H1 (cell line): Measurements from ENCODE around the gene PLD2. TPM values are rescaled to one million over a fixed set of nuclear protein-coding genes. Genes with fewer than 3 reads are reported as not detected.

Experiments
- CTCF ChIA-PET: fragments of 300-600 bp; sonication (Branson Sonifier 250); formaldehyde crosslinking; loops from one replicate; lab custom pipeline; 2021; ENCODE audit not compliant: partially characterized antibody; lab: Charles Lee
- POLR2A ChIA-PET: fragments of 300-600 bp; sonication (Branson Sonifier 250); formaldehyde crosslinking; loops from one replicate; lab custom pipeline; 2021; ENCODE audit warnings: inconsistent platforms; ENCODE audit not compliant: partially characterized antibody; lab: Charles Lee
- DNase-seq, 2 experiments: peaks; one replicate each; pipeline versions ENCODE4 v3.0.0 to v3.0.0-alpha.2; 2010 to 2022; ENCODE audit warnings: low spot score in 2 of 2, low read depth in 1 of 2, mixed read lengths in 1 of 2
- FAIRE-seq: peaks from 2 replicates; lab custom pipeline; 2011; peaks lifted over from hg19 to GRCh38; lab: Jason Lieb, UNC
- H2AFZ ChIP-seq: 2 replicates; pipeline ENCODE4 v1.8.1; 2012; ENCODE audit warnings: low read length, inconsistent platforms
- H2AK5ac ChIP-seq: 2 replicates; pipeline ENCODE4 v1.6.1; 2013; ENCODE audit warnings: low read depth, low read length
- H2BK120ac ChIP-seq: replicated peaks from 2 replicates; pipeline ENCODE3; 2013; ENCODE audit warnings: low read depth, low read length, inconsistent platforms
- H2BK12ac ChIP-seq: 2 replicates; pipeline ENCODE4 v1.6.1; 2013; ENCODE audit warnings: low read depth, low read length
- H2BK15ac ChIP-seq: 2 replicates; pipeline ENCODE4 v1.6.1; 2013; ENCODE audit warnings: low read length
- H2BK20ac ChIP-seq: 2 replicates; pipeline ENCODE4 v1.6.1; 2013; ENCODE audit warnings: low read length
- H2BK5ac ChIP-seq: 2 replicates; pipeline ENCODE4 v1.6.1; 2013; ENCODE audit warnings: low read depth, low read length
- H3K14ac ChIP-seq: 2 replicates; pipeline ENCODE4 v1.6.1; 2013; ENCODE audit warnings: inconsistent platforms; ENCODE audit not compliant: insufficient read length
- H3K18ac ChIP-seq: 2 replicates; pipeline ENCODE4 v1.6.1; 2013; ENCODE audit warnings: low read length; ENCODE audit errors: extremely low read depth
- H3K23ac ChIP-seq: 2 replicates; pipeline ENCODE4 v1.6.1; 2013; ENCODE audit warnings: inconsistent platforms; ENCODE audit not compliant: insufficient read length
- H3K23me2 ChIP-seq: 2 replicates; pipeline ENCODE4 v1.6.1; 2013; ENCODE audit warnings: low read depth, low read length
- H3K27ac ChIP-seq: 2 replicates; pipeline ENCODE4 v1.6.1; 2011; ENCODE audit warnings: low read depth, low read length, inconsistent platforms
- H3K27me3 ChIP-seq, 4 experiments: replicated peaks in 1 of 4; 1 replicate in 1 of 4; 2 replicates in 3 of 4; pipeline versions ENCODE4 v1.6.1 to v1.8.1; 2011 to 2013; ENCODE audit warnings: low read length in 3 of 4, mild to moderate bottlenecking in 3 of 4, inconsistent platforms in 2 of 4, mixed read lengths in 2 of 4, moderate library complexity in 1 of 4; ENCODE audit not compliant: control insufficient read depth in 3 of 4, insufficient read depth in 3 of 4; ENCODE audit errors: extremely low read depth in 1 of 4
- H3K36me3 ChIP-seq, 4 experiments: 2 replicates each; pipeline versions ENCODE4 v1.6.1 to v1.8.1; 2011 to 2013; ENCODE audit warnings: mild to moderate bottlenecking in 4 of 4, low read length in 3 of 4, moderate library complexity in 2 of 4, control low read depth in 1 of 4, inconsistent platforms in 1 of 4; ENCODE audit not compliant: insufficient read depth in 4 of 4, control insufficient read depth in 2 of 4
- H3K4ac ChIP-seq: replicated peaks from 2 replicates; pipeline ENCODE3; 2013; ENCODE audit warnings: low read length, low read depth, mixed read lengths, inconsistent platforms; ENCODE audit not compliant: insufficient read length
- H3K4me1 ChIP-seq, 4 experiments: replicated peaks in 1 of 4; 1 replicate in 1 of 4; 2 replicates in 3 of 4; pipeline versions ENCODE4 v1.6.1 to v1.8.1; 2011 to 2013; ENCODE audit warnings: low read length in 3 of 4, inconsistent platforms in 2 of 4, mixed read lengths in 1 of 4; ENCODE audit not compliant: insufficient read depth in 4 of 4, control insufficient read depth in 3 of 4
- H3K4me2 ChIP-seq, 2 experiments: 2 replicates each; pipeline versions ENCODE4 v1.6.1 to v1.8.1; 2011 to 2013; ENCODE audit warnings: low read depth in 2 of 2, low read length in 2 of 2, control low read depth in 1 of 2, inconsistent platforms in 1 of 2, mild to moderate bottlenecking in 1 of 2; ENCODE audit not compliant: insufficient read depth in 1 of 2
- H3K4me3 ChIP-seq, 4 experiments: fragments of 200-600, 300-600 bp in 1 of 4; sonication (generic), shearing (Covaris generic), sonication (Bioruptor Twin) in 1 of 4; 2 replicates each; pipeline versions ENCODE4 v1.5.1 to v1.8.1; 2011 to 2016; ENCODE audit warnings: low read length in 4 of 4, low read depth in 3 of 4, control low read depth in 2 of 4, inconsistent platforms in 2 of 4, mild to moderate bottlenecking in 2 of 4, mixed read lengths in 1 of 4, moderate library complexity in 1 of 4; ENCODE audit not compliant: insufficient read depth in 2 of 4; ENCODE audit errors: extremely low read depth in 1 of 4
- H3K56ac ChIP-seq: replicated peaks from 2 replicates; pipeline ENCODE3; 2013; ENCODE audit warnings: low read depth, mild to moderate bottlenecking, mixed read lengths, low read length, inconsistent platforms; ENCODE audit not compliant: insufficient read length
- H3K79me1 ChIP-seq: 2 replicates; pipeline ENCODE4 v1.6.1; 2013; ENCODE audit warnings: low read depth, low read length, control low read depth
- H3K79me2 ChIP-seq, 2 experiments: 2 replicates each; pipeline versions ENCODE4 v1.6.1 to v1.8.1; 2012 to 2013; ENCODE audit warnings: low read length in 2 of 2, mild to moderate bottlenecking in 2 of 2, inconsistent platforms in 1 of 2; ENCODE audit not compliant: insufficient read depth in 2 of 2, control insufficient read depth in 1 of 2
- H3K9ac ChIP-seq, 4 experiments: replicated peaks in 1 of 4; 1 replicate in 1 of 4; 2 replicates in 3 of 4; pipeline versions ENCODE4 v1.6.1 to v1.8.1; 2011 to 2013; ENCODE audit warnings: low read depth in 3 of 4, low read length in 3 of 4, control low read depth in 2 of 4, mild to moderate bottlenecking in 2 of 4, moderate library complexity in 2 of 4, inconsistent platforms in 1 of 4; ENCODE audit errors: extremely low read depth in 1 of 4
- H3K9me3 ChIP-seq, 2 experiments: 2 replicates each; pipeline versions ENCODE4 v1.6.1 to v1.8.1; 2012 to 2013; ENCODE audit warnings: mild to moderate bottlenecking in 2 of 2, moderate library complexity in 2 of 2, control low read depth in 1 of 2, inconsistent platforms in 1 of 2, low read depth in 1 of 2, low read length in 1 of 2, mixed read lengths in 1 of 2; ENCODE audit not compliant: insufficient read depth in 2 of 2
- H4K20me1 ChIP-seq, 2 experiments: replicated peaks in 1 of 2; 2 replicates each; pipeline versions ENCODE3 to v1.8.1; 2011 to 2013; ENCODE audit warnings: inconsistent platforms in 2 of 2, low read length in 2 of 2, mild to moderate bottlenecking in 1 of 2; ENCODE audit not compliant: insufficient read depth in 2 of 2, control insufficient read depth in 1 of 2
- H4K5ac ChIP-seq: 2 replicates; pipeline ENCODE4 v1.6.1; 2013; ENCODE audit warnings: low read length, low read depth, mixed read lengths, inconsistent platforms; ENCODE audit not compliant: insufficient read length
- H4K8ac ChIP-seq: 2 replicates; pipeline ENCODE4 v1.8.0; 2013; ENCODE audit warnings: mild to moderate bottlenecking, moderate library complexity, low read length, inconsistent platforms; ENCODE audit not compliant: insufficient read depth; ENCODE audit errors: extremely low read depth
- H4K91ac ChIP-seq: replicated peaks from 2 replicates; pipeline ENCODE3; 2013; ENCODE audit warnings: low read length, mixed read lengths, inconsistent platforms; ENCODE audit not compliant: insufficient read length
- ASH2L ChIP-seq: fragments of 200-600, 300-600 bp; sonication (generic); IDR thresholded peaks from one replicate; pipeline ENCODE4 v1.7.1; 2017; ENCODE audit warnings: low read length
- BCL11A ChIP-seq, 2 experiments: IDR thresholded peaks; one replicate each; pipeline ENCODE4 v1.6.1; 2011; ENCODE audit warnings: low read depth in 2 of 2, low read length in 2 of 2, mild to moderate bottlenecking in 2 of 2
- BRCA1 ChIP-seq: IDR thresholded peaks from 2 replicates; pipeline ENCODE4 v1.6.1; 2012; ENCODE audit warnings: low read depth, low read length, improper control_type of control experiment
- CBX5 ChIP-seq: fragments of 300-800, 300-1000 bp; sonication (generic); IDR thresholded peaks from 2 replicates; pipeline ENCODE4 v1.7.1; 2016; ENCODE audit warnings: antibody characterized with exemption, low read length, low read depth
- CREB1 ChIP-seq: IDR thresholded peaks from 2 replicates; pipeline ENCODE4 v1.6.1; 2012; ENCODE audit warnings: inconsistent platforms
- FOSL1 ChIP-seq: IDR thresholded peaks from 2 replicates; pipeline ENCODE4 v1.6.1; 2011; ENCODE audit warnings: mild to moderate bottlenecking, low read depth, low read length, moderate library complexity; ENCODE audit not compliant: insufficient read depth
- HDAC6 ChIP-seq: IDR thresholded peaks from one replicate; pipeline ENCODE4 v1.7.1; 2012; ENCODE audit warnings: low read depth, mild to moderate bottlenecking, inconsistent platforms, low read length, moderate library complexity
- KDM5A ChIP-seq: fragments of 200-600 bp; IDR thresholded peaks from 2 replicates; pipeline ENCODE4 v1.7.1; 2012; ENCODE audit warnings: mild to moderate bottlenecking, low read length, inconsistent platforms, mixed read lengths
- PHF8 ChIP-seq: fragments of 200-600 bp; sonication (generic); conservative IDR thresholded peaks from 2 replicates; pipeline ENCODE4 v1.7.1; 2012; ENCODE audit warnings: low read depth, mild to moderate bottlenecking, inconsistent platforms, low read length, moderate library complexity
- SUZ12 ChIP-seq: fragments of 200-600 bp; sonication (generic); IDR thresholded peaks from 2 replicates; pipeline ENCODE4 v1.6.1; 2012; ENCODE audit warnings: mild to moderate bottlenecking, inconsistent platforms, low read length, moderate library complexity, mixed read lengths
- TAF7 ChIP-seq: optimal IDR thresholded peaks from 2 replicates; pipeline ENCODE3; 2011; ENCODE audit warnings: low read depth, mild to moderate bottlenecking, inconsistent platforms, low read length, moderate library complexity, borderline replicate concordance
- YY1 ChIP-seq: IDR thresholded peaks from 2 replicates; pipeline ENCODE4 v1.6.1; 2011; ENCODE audit warnings: low read depth, mild to moderate bottlenecking, low read length
- WGBS, 2 experiments: shearing (Covaris generic) in 1 of 2; methylation state at CpG; one replicate each; pipeline versions ENCODE4 v1.1.6 to v1.1.7; 2013 to 2015; ENCODE audit warnings: low lambda C conversion rate in 2 of 2, mixed read lengths in 2 of 2, inconsistent platforms in 1 of 2, low coverage in 1 of 2, missing lambda C conversion rate in 1 of 2; ENCODE audit not compliant: insufficient replicate concordance in 2 of 2, insufficient coverage in 1 of 2, insufficient read length in 1 of 2; ENCODE audit errors: extremely low coverage in 1 of 2, missing lambda C conversion rate in 1 of 2; 5-methylcytosine and 5-hydroxymethylcytosine counted together
- polyA plus RNA-seq, 7 experiments: library from polyadenylated mRNA; depleted of rRNA in 3 of 7; stranded (reverse) in 5 of 7; unstranded in 2 of 7; fragments of >200 nt in 5 of 7; fragments of 200-250 nt in 2 of 7; gene quantifications; 1 replicate in 5 of 7; 2 replicates in 1 of 7; 4 replicates in 1 of 7; pipeline versions ENCODE4 v1.2.1 to v1.2.3, GENCODE V29; 2011 to 2013; ENCODE audit warnings: missing spikeins in 2 of 7, mixed read lengths in 2 of 7
- total RNA-seq: library from RNA; stranded (reverse); fragmentation: NEBNext Ultra II Directional; extraction: Animal tissue kit (Norgen Biotek cat#: 25700); gene quantifications from 2 replicates; pipeline ENCODE4 v1.2.1, GENCODE V29; 2021
- TF ChIP-seq, protein P1 (sequence below): IDR thresholded peaks from 2 replicates; pipeline ENCODE4 v1.6.1; 2012; ENCODE audit warnings: low read length, inconsistent platforms

The PLD2 gene
- total and polyA plus RNA-seq, 2 of the 8 experiments (the other 6 are each of a cell fraction or from before 2014, with no cell fraction given), result 44.3 to 48.4 TPM

DNA sequence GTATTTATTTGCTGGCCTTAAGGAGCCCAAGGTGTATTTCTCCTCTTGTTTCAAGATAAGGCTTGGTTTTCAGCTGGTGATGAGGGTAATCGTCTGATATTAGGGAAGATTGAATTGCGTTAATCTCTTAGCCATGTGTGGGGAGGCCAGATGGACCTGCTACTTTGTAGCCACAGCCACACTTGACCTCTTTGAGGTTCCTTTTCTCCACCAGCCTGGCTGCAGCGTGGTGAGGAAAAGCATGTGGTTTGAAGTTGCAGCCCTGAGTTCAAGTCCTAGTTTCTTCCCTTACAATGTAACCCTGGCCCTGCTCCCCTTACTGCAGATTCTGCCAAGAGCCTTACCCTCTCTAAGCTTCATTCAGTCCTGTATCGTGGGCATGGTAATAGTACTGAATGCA lies 29.3 kb downstream of the PLD2 start:
- Histone ChIP-seq H3K36me3 (peaks cover 0 to 7% (median under 1%) of the 10 kb centered on the region in 4 experiments; a peak in 1 of 8 replicates), H2BK12ac (no peak overlapping the region), H4K91ac (no peak overlapping the region), H2BK120ac (no peak overlapping the region), H4K20me1 (peaks cover 0 to 5% of the 10 kb centered on the region in 2 experiments), H2BK5ac (no peak overlapping the region), H3K79me1 (peaks cover 6% of the 10 kb centered on the region), H3K9me3 (no peaks in the 10 kb centered on the region), H2AK5ac (no peak overlapping the region), H3K18ac (no peak overlapping the region), H3K9ac (no peak overlapping the region), H3K4me3 (no peak overlapping the region), H4K5ac (no peak overlapping the region), H3K56ac (no peak overlapping the region), H3K14ac (no peak overlapping the region), H3K4ac (no peak overlapping the region), H2BK15ac (no peak overlapping the region), H3K27ac (no peak overlapping the region; the same call in 1 of the 2 replicates), H2BK20ac (no peak overlapping the region), H4K8ac (no peak overlapping the region), H3K4me2 (no peak overlapping the region), H3K4me1 (peaks cover 0 to 11% (median 7%) of the 10 kb centered on the region in 4 experiments; a peak in 6 of 7 replicates), H3K27me3 (no peaks in the 10 kb centered on the region), H2AFZ (no peak overlapping the region), H3K79me2 (peaks cover 0 to 71% of the 10 kb centered on the region in 2 experiments; a peak in 3 of 4 replicates), H3K23ac (no peak overlapping the region), H3K23me2 (peaks cover 6% of the 10 kb centered on the region)
- POLR2A ChIA-PET, result interaction anchor here (1.0 to 2.0 kb wide), 3 partner anchors 10 to 131 kb away, joined by 4 to 6 read pairs (median 4); partner anchors contain the start of gene SPAG7
- DNase-seq (no peak), FAIRE-seq (no peak)
- CTCF ChIA-PET, result interaction anchor here (0.6 to 2.6 kb wide), 5 partner anchors 24 to 62 kb away, joined by 3 to 10 read pairs (median 3); no protein-coding TSS in a partner anchor
- WGBS, 2 experiments, result 85% methylated on average over 4 of the region's 4 CpGs; no CpG with 5 or more reads in 1 of the 2 experiments
- TF ChIP-seq BRCA1 (no peak), CREB1 (no peak), SUZ12 (no peak), PHF8 (no peak), HDAC6 (no peak), BCL11A (IDR thresholded peaks at IDR 0.05; ENCODE audit: low read depth in 2 of 2, low read length in 2 of 2) (no peak), CBX5 (no peak), FOSL1 (no peak), KDM5A (no peak), ASH2L (no peak), TAF7 (no peak), YY1 (no peak)
- TF ChIP-seq, protein P1, sequence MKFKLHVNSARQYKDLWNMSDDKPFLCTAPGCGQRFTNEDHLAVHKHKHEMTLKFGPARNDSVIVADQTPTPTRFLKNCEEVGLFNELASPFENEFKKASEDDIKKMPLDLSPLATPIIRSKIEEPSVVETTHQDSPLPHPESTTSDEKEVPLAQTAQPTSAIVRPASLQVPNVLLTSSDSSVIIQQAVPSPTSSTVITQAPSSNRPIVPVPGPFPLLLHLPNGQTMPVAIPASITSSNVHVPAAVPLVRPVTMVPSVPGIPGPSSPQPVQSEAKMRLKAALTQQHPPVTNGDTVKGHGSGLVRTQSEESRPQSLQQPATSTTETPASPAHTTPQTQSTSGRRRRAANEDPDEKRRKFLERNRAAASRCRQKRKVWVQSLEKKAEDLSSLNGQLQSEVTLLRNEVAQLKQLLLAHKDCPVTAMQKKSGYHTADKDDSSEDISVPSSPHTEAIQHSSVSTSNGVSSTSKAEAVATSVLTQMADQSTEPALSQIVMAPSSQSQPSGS, result no peak
